ENCODE results near the gene ZSCAN22. TPM values are rescaled to one million over a fixed set of nuclear protein-coding genes. Genes with fewer than 3 reads are reported as not detected.

ZSCAN22 gene
- total and polyA plus RNA-seq, 2 of the 13 experiments (the other 11 are each of a cell fraction or from before 2014, with no cell fraction given), result 2.5 to 3.5 TPM

GRCh38 chr19:58326914-58327726 is at the start of gene ZSCAN22 (continued):
- TF ChIP-seq ZHX2 (IDR thresholded peaks at IDR 0.05; ENCODE audit: low read depth) (peak; percentile 91), ZHX2 (CRISPR knock-in tag; IDR thresholded peaks at IDR 0.05; ENCODE audit: borderline replicate concordance) (no peak), BHLHE40 (IDR thresholded peaks at IDR 0.05; ENCODE audit: low read length) (peak; percentile 60), MBD4 (IDR thresholded peaks at IDR 0.05; ENCODE audit: borderline replicate concordance, low read length) (no peak), SALL1 (CRISPR knock-in tag; IDR thresholded peaks at IDR 0.05) (peak; percentile 65), SIN3A (IDR thresholded peaks at IDR 0.05; ENCODE audit: borderline replicate concordance, low read depth, low read length) (peak; percentile 75; the same call in 1 of the 2 replicates), CREB3 (CRISPR knock-in tag; IDR thresholded peaks at IDR 0.05) (no peak), EED (CRISPR knock-in tag; IDR thresholded peaks at IDR 0.05) (peak; percentile 83; the same call in 1 of the 2 replicates), KLF15 (CRISPR knock-in tag; IDR thresholded peaks at IDR 0.05; ENCODE audit: borderline replicate concordance) (no peak), EP300 (IDR thresholded peaks at IDR 0.05; ENCODE audit: low read depth in 2 of 2, low read length in 2 of 2) (peak in 1 of 2 experiments; percentile 40; a peak in 1 of 4 replicates), EP300 (CRISPR knock-in tag; IDR thresholded peaks at IDR 0.05; ENCODE audit: borderline replicate concordance) (0 out of 2 replicates have a peak, but pooled peaks have one; percentile 10), DNMT3B (CRISPR knock-in tag; conservative IDR thresholded peaks at IDR 0.05) (peak; percentile 79; the same call in 1 of the 2 replicates), ATF5 (CRISPR knock-in tag; IDR thresholded peaks at IDR 0.05; ENCODE audit: low read depth) (no peak), ZNF160 (CRISPR knock-in tag; IDR thresholded peaks at IDR 0.05) (no peak), EHMT2 (IDR thresholded peaks at IDR 0.05; ENCODE audit: borderline replicate concordance, low read depth, low read length) (no peak), GMEB2 (CRISPR knock-in tag; IDR thresholded peaks at IDR 0.05; ENCODE audit: low read depth) (peak; percentile 82), ZNF460 (CRISPR knock-in tag; IDR thresholded peaks at IDR 0.05; ENCODE audit: borderline replicate concordance) (peak; percentile 43; the same call in 1 of the 2 replicates), ZKSCAN1 (IDR thresholded peaks at IDR 0.05; ENCODE audit: low read length) (peak; percentile 90)
